Pancreas (tissue), 10 donors: ENCODE data around the gene ERBB4. TPM values are rescaled to one million over a fixed set of nuclear protein-coding genes. Genes with fewer than 3 reads are reported as not detected.

Source experiments
- ATAC-seq, 4 donors: fragments of 200-7000 bp; cut with Tn5 transposase; one replicate each; pipeline versions ENCODE4 v1.8.0 to v1.9.1; 2020; ENCODE audit warnings: mild to moderate bottlenecking in 4 of 4, moderate library complexity in 4 of 4
- DNase-seq, 6 donors: peaks; one replicate each; pipeline ENCODE4 v3.0.0-alpha.2; 2020
- FAIRE-seq: peaks from 2 replicates; lab custom pipeline; 2012; peaks lifted over from hg19 to GRCh38; lab: Jason Lieb, UNC
- H3K27ac ChIP-seq, 4 donors: fragments of 200-600 bp; sonication (generic); 1 replicate in 3 of 4; 2 replicates in 1 of 4; pipeline versions ENCODE4 v1.5.0 to v1.8.0; 2020
- H3K27me3 ChIP-seq, 4 donors: fragments of 200-600 bp; one replicate each; pipeline ENCODE4 v1.8.0; 2021
- H3K36me3 ChIP-seq, 3 donors: fragments of 200-600 bp; sonication (generic) in 1 of 3; one replicate each; pipeline versions ENCODE4 v1.5.0 to v1.8.0; 2020 to 2021
- H3K4me1 ChIP-seq, 3 donors: fragments of 200-600 bp; one replicate each; pipeline ENCODE4 v1.8.0; 2021
- H3K4me3 ChIP-seq, 4 donors: fragments of 200-600 bp; sonication (generic) in 2 of 4; one replicate each; pipeline versions ENCODE4 v1.5.0 to v1.8.0; 2020 to 2021
- H3K9me3 ChIP-seq, 4 donors: fragments of 200-600 bp; one replicate each; pipeline ENCODE4 v1.8.0; 2021
- CTCF ChIP-seq, 4 donors: fragments of 200-600 bp; sonication (generic) in 3 of 4; IDR thresholded peaks; one replicate each; pipeline versions ENCODE4 v1.5.0 to v1.8.0; 2021; ENCODE audit warnings: antibody characterized with exemption in 4 of 4
- WGBS, 2 donors: extraction: QIAGEN DNeasy Blood & Tissue Kit; methylation state at CpG; one replicate each; pipeline ENCODE4 v1.1.7; 2013; 5-methylcytosine and 5-hydroxymethylcytosine counted together
- intact Hi-C, 3 donors: fragments of 100-400 bp; cut with DNase I; formaldehyde crosslinking; loops; one replicate each; pipeline versions ENCODE4 v1.11.1 to v1.14.2; 2022
- polyA plus RNA-seq, 2 donors: library from polyadenylated mRNA; stranded (reverse); fragments of 200-250 nt; gene quantifications; one replicate each; pipeline ENCODE4 v1.2.3, GENCODE V29; 2013
- total RNA-seq, 6 donors: library from RNA; stranded (reverse); fragmentation: NEBNext Ultra II Directional in 4 of 6; extraction: Animal tissue kit (Norgen Biotek cat#: 25700) in 4 of 6; gene quantifications; one replicate each; pipeline versions ENCODE4 v1.2.1 to v1.2.4, GENCODE V29; 2021 to 2023
- donor health status: healthy with polysubstance abuse.
- donor health status: DM: no; HTN: no; CAD: no; lungs with moderate emphysema.
- donor health status: DM: no; HTN: no; CAD: no.
- donor health status: control.
- donor health status: control.
- donor health status: Bipolar disorder and iron deficiency.
- donor health status: DM: yes; HTN: yes; CAD: no.
- donor health status: DM: no; HTN: no; CAD: no.
- donor health status: DM: no; HTN: no; CAD: no.
- donor health status: DM: yes; HTN: yes; CAD: no.

The ERBB4 gene
- total and polyA plus RNA-seq, 8 donors: 0.30 to 5.0 (median 3.3) TPM

GRCh38 chr2:211617803-211618202 is 920.8 kb downstream of the ERBB4 start:
- WGBS, 2 donors: 89 to 94% methylated on average over 2 of the region's 2 CpGs
- intact Hi-C loops: no loop called here
- DNase-seq: no peak
- Histone ChIP-seq H3K4me3 (no peak overlapping the region), H3K4me1 (no peaks in the 10 kb centered on the region), H3K27ac (no peak overlapping the region), H3K36me3 (no peaks in the 10 kb centered on the region), H3K9me3 (no peaks in the 10 kb centered on the region), H3K27me3 (no peaks in the 10 kb centered on the region)
- no peak for TF ChIP-seq CTCF (IDR thresholded peaks at IDR 0.05)
- no peak for ATAC-seq
- FAIRE-seq: no peak

- Histone ChIP-seq H3K9me3 (no peaks in the 10 kb centered on the region), H3K4me3 (no peak overlapping the region), H3K27ac (no peak overlapping the region), H3K27me3 (no peaks in the 10 kb centered on the region), H3K36me3 (no peaks in the 10 kb centered on the region), H3K4me1 (no peaks in the 10 kb centered on the region)
- WGBS, 2 donors: 58 to 73% methylated on average over 2 of the region's 2 CpGs
- ATAC-seq (no peak), DNase-seq (no peak), FAIRE-seq (no peak)
- intact Hi-C loops: no loop called here
- no peak for TF ChIP-seq CTCF (IDR thresholded peaks at IDR 0.05)
These were observed 927.0 kb downstream of the ERBB4 start for GRCh38 chr2:211611621-211612020.

GRCh38 chr2:211611061-211611518 is 927.5 kb downstream of the ERBB4 start:
- TF ChIP-seq CTCF (IDR thresholded peaks at IDR 0.05): no peak
- Histone ChIP-seq H3K4me1 (no peaks in the 10 kb centered on the region), H3K4me3 (no peak overlapping the region), H3K27ac (no peak overlapping the region), H3K27me3 (no peaks in the 10 kb centered on the region), H3K36me3 (no peaks in the 10 kb centered on the region), H3K9me3 (no peaks in the 10 kb centered on the region)
- 91 to 94% methylated on average over 6 of the region's 6 CpGs for WGBS, 2 donors
- DNase-seq (no peak), FAIRE-seq (no peak), ATAC-seq (no peak)
- intact Hi-C loops: no loop called here

GRCh38 chr2:211609127-211609526 is 929.5 kb downstream of the ERBB4 start:
- FAIRE-seq: no peak
- H3K4me1 ChIP-seq: no peaks in the 10 kb centered on the region
- intact Hi-C loops: no loop called here

More at GRCh38 chr2:211609127-211609526, 929.5 kb downstream of the ERBB4 start:
- no peaks in the 10 kb centered on the region for H3K27me3 ChIP-seq
- H3K27ac ChIP-seq: no peak overlapping the region
- no peak for DNase-seq
- H3K36me3 ChIP-seq: no peaks in the 10 kb centered on the region
- no peak overlapping the region for H3K4me3 ChIP-seq
- no peak for TF ChIP-seq CTCF (IDR thresholded peaks at IDR 0.05)
- H3K9me3 ChIP-seq: no peaks in the 10 kb centered on the region
- no peak for ATAC-seq
